ENCODE results near the gene NRG3. TPM values are rescaled to one million over a fixed set of nuclear protein-coding genes. Genes with fewer than 3 reads are reported as not detected.

Gene NRG3
- total RNA-seq, 1 donor from 2014 or later = 2.6 TPM

DNA sequence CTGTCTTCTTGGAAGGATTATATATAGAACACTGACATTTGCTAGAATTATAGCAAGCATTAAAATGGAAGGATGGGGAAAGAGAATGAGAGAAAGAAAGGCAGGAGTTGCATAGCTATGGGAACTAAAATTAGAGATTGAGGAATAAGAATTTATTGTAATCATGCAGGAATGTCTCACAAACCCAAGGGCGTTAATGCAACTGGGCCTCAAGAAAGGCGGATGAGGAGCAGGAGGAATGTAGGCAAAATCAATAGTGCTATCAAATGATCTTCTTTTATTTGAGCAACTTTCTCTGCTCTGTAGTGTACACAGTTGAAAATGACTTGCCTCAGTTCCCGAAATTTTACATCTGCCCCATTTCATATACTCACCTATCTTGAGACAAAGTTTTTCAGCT is 1132.5 kb downstream of the NRG3 start:
- H3K27ac ChIP-seq = no peak overlapping the region
- intact Hi-C loops (cut with DNase I) = no loop called here
- no peaks in the 10 kb centered on the region for H3K4me1 ChIP-seq
- TF ChIP-seq, protein P1, sequence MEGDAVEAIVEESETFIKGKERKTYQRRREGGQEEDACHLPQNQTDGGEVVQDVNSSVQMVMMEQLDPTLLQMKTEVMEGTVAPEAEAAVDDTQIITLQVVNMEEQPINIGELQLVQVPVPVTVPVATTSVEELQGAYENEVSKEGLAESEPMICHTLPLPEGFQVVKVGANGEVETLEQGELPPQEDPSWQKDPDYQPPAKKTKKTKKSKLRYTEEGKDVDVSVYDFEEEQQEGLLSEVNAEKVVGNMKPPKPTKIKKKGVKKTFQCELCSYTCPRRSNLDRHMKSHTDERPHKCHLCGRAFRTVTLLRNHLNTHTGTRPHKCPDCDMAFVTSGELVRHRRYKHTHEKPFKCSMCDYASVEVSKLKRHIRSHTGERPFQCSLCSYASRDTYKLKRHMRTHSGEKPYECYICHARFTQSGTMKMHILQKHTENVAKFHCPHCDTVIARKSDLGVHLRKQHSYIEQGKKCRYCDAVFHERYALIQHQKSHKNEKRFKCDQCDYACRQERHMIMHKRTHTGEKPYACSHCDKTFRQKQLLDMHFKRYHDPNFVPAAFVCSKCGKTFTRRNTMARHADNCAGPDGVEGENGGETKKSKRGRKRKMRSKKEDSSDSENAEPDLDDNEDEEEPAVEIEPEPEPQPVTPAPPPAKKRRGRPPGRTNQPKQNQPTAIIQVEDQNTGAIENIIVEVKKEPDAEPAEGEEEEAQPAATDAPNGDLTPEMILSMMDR (IDR thresholded peaks at IDR 0.05) = no peak
- H3K4me3 ChIP-seq = no peak overlapping the region
- ATAC-seq (no peak), DNase-seq (no peak)
- no peaks in the 10 kb centered on the region for H3K9me3 ChIP-seq
- H3K27me3 ChIP-seq (ENCODE audit: low read depth) = no peaks in the 10 kb centered on the region
- no peaks in the 10 kb centered on the region for H3K36me3 ChIP-seq

- intact Hi-C loops (cut with DNase I) = no loop called here
- TF ChIP-seq, protein P1 (IDR thresholded peaks at IDR 0.05) = no peak
- no peak for DNase-seq
- no peak for ATAC-seq
- H3K4me3 ChIP-seq = no peak overlapping the region
- H3K4me1 ChIP-seq = no peaks in the 10 kb centered on the region
- H3K27me3 ChIP-seq (ENCODE audit: low read depth) = no peaks in the 10 kb centered on the region
- H3K27ac ChIP-seq = no peak overlapping the region
- H3K9me3 ChIP-seq = no peaks in the 10 kb centered on the region
- no peaks in the 10 kb centered on the region for H3K36me3 ChIP-seq
These were observed 1137.9 kb downstream of the NRG3 start for GRCh38 chr10:83012866-83013265.

GRCh38 chr10:83017076-83017867 is 1142.3 kb downstream of the NRG3 start:
- ATAC-seq = no peak

GRCh38 chr10:83023662-83024061 is 1148.7 kb downstream of the NRG3 start:
- H3K9me3 ChIP-seq = peaks cover 2% of the 10 kb centered on the region
- no peaks in the 10 kb centered on the region for H3K36me3 ChIP-seq
- H3K4me1 ChIP-seq = no peaks in the 10 kb centered on the region
- TF ChIP-seq, protein P1 (IDR thresholded peaks at IDR 0.05) = no peak
- DNase-seq = no peak
- no peak for ATAC-seq
- H3K27me3 ChIP-seq (ENCODE audit: low read depth) = no peaks in the 10 kb centered on the region
- intact Hi-C loops (cut with DNase I) = no loop called here
- H3K4me3 ChIP-seq = no peak overlapping the region
- no peak overlapping the region for H3K27ac ChIP-seq

More at GRCh38 chr10:83017076-83017867, 1142.3 kb downstream of the NRG3 start:
- H3K36me3 ChIP-seq = no peaks in the 10 kb centered on the region
- TF ChIP-seq, protein P1 (IDR thresholded peaks at IDR 0.05) = no peak
- H3K27me3 ChIP-seq (ENCODE audit: low read depth) = no peaks in the 10 kb centered on the region
- H3K4me3 ChIP-seq = no peak overlapping the region
- intact Hi-C loops (cut with DNase I) = no loop called here
- H3K4me1 ChIP-seq = no peaks in the 10 kb centered on the region
- DNase-seq = no peak
- no peaks in the 10 kb centered on the region for H3K9me3 ChIP-seq
- no peak overlapping the region for H3K27ac ChIP-seq
